H1 (cell line): Measurements from ENCODE around the gene SSTR4. TPM values are rescaled to one million over a fixed set of nuclear protein-coding genes. Genes with fewer than 3 reads are reported as not detected.

Experiments
- NRF1 ChIP-seq: IDR thresholded peaks from 2 replicates; pipeline ENCODE4 v1.6.1; 2011; ENCODE audit warnings: mild to moderate bottlenecking, low read depth, low read length, improper control_type of control experiment
- RBBP5 ChIP-seq: IDR thresholded peaks from 2 replicates; pipeline ENCODE4 v1.7.1; 2012; ENCODE audit warnings: low read depth, mild to moderate bottlenecking, inconsistent platforms, low read length, moderate library complexity, borderline replicate concordance
- polyA plus RNA-seq, 7 experiments: library from polyadenylated mRNA; depleted of rRNA in 3 of 7; stranded (reverse) in 5 of 7; unstranded in 2 of 7; fragments of >200 nt in 5 of 7; fragments of 200-250 nt in 2 of 7; gene quantifications; 1 replicate in 5 of 7; 2 replicates in 1 of 7; 4 replicates in 1 of 7; pipeline versions ENCODE4 v1.2.1 to v1.2.3, GENCODE V29; 2011 to 2013; ENCODE audit warnings: missing spikeins in 2 of 7, mixed read lengths in 2 of 7
- total RNA-seq: library from RNA; stranded (reverse); fragmentation: NEBNext Ultra II Directional; extraction: Animal tissue kit (Norgen Biotek cat#: 25700); gene quantifications from 2 replicates; pipeline ENCODE4 v1.2.1, GENCODE V29; 2021

The SSTR4 gene
- total and polyA plus RNA-seq, 2 of the 8 experiments (the other 6 are each of a cell fraction or from before 2014, with no cell fraction given), result 0.05 TPM; not detected in 1

DNA sequence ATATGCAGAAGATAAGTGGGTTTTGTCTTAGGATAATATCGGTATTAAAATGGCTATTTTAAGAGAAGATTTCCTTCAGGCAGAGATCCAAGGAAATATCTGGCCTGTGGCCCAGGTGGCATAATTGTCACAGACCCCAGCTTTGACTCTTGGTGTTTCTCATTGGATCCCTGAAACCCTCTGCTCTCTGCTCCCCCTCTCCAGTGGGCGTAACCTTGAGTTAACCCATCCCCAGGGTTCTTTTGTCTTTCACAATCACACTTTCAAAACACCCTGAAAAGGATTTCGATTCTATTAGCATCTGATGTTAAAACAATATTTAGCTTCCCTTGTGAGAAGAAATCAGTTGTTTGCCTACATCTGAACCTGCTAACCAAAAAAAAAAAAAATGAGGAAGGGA lies 7.2 kb downstream of the SSTR4 start (continued):
- TF ChIP-seq RBBP5, result no peak
- TF ChIP-seq NRF1, result no peak
- TF ChIP-seq, all 59 proteins: peak for 0
